HepG2 (cell line): ENCODE data around the gene EIF5. TPM values are rescaled to one million over a fixed set of nuclear protein-coding genes. Genes with fewer than 3 reads are reported as not detected.
A peak's percentile ranks its signal among the peaks of the same experiment; 100 is the strongest.

Source experiments
- BCL6 ChIP-seq: IDR thresholded peaks from 2 replicates; pipeline ENCODE4 v1.6.1; 2016; ENCODE audit warnings: missing genetic modification reagents, missing compliant biosample characterization
- BORCS8-MEF2B ChIP-seq: sonication (generic); formaldehyde crosslinking; IDR thresholded peaks from 2 replicates; pipeline ENCODE4 v1.8.0; 2022; ENCODE audit warnings: mild to moderate bottlenecking, missing genetic modification reagents
- EHMT2 ChIP-seq: fragments of 200-600 bp; sonication (generic); IDR thresholded peaks from 2 replicates; pipeline ENCODE4 v1.7.0; 2017; ENCODE audit warnings: antibody characterized with exemption, low read depth, low read length, borderline replicate concordance
- KDM6A ChIP-seq: IDR thresholded peaks from 2 replicates; pipeline ENCODE4 v1.6.1; 2016; ENCODE audit warnings: low read depth
- LRRFIP1 ChIP-seq: sonication (generic); formaldehyde crosslinking; conservative IDR thresholded peaks from 2 replicates; pipeline ENCODE4 v1.4.0; 2020; ENCODE audit warnings: missing genetic modification reagents
- MAZ ChIP-seq, 2 experiments: sonication (generic) in 1 of 2; formaldehyde crosslinking in 1 of 2; IDR thresholded peaks; 2 replicates each; pipeline versions ENCODE4 v1.5.0 to v1.6.1; 2012 to 2020; ENCODE audit warnings: low read depth in 2 of 2, mild to moderate bottlenecking in 2 of 2, borderline replicate concordance in 1 of 2, improper control_type of control experiment in 1 of 2, low read length in 1 of 2, missing genetic modification reagents in 1 of 2, moderate library complexity in 1 of 2
- PTBP1 ChIP-seq: fragments of 200-400 bp; formaldehyde crosslinking; IDR thresholded peaks from 2 replicates; pipeline ENCODE4 v1.6.1; 2018; ENCODE audit warnings: low read length, low read depth; ENCODE audit not compliant: poor library complexity, severe bottlenecking
- SAP130 ChIP-seq: IDR thresholded peaks from 2 replicates; pipeline ENCODE4 v1.6.1; 2016; ENCODE audit warnings: low read depth
- SCMH1 ChIP-seq: sonication (generic); formaldehyde crosslinking; IDR thresholded peaks from 2 replicates; pipeline ENCODE4 v1.9.0; 2021; ENCODE audit warnings: missing genetic modification reagents, mild to moderate bottlenecking, borderline replicate concordance
- SETDB1 ChIP-seq: sonication (generic); formaldehyde crosslinking; IDR thresholded peaks from 2 replicates; pipeline ENCODE4 v1.5.1; 2020; ENCODE audit warnings: missing genetic modification reagents, mild to moderate bottlenecking, borderline replicate concordance
- SMAD3 ChIP-seq: sonication (generic); formaldehyde crosslinking; IDR thresholded peaks from 2 replicates; pipeline ENCODE4 v1.4.0; 2020; ENCODE audit warnings: missing genetic modification reagents
- SRY ChIP-seq: sonication (generic); formaldehyde crosslinking; IDR thresholded peaks from 2 replicates; pipeline ENCODE4 v1.8.0; 2022; ENCODE audit warnings: mild to moderate bottlenecking, missing genetic modification reagents
- TP53 ChIP-seq: sonication (generic); formaldehyde crosslinking; conservative IDR thresholded peaks from 2 replicates; pipeline ENCODE4 v1.4.0; 2020; ENCODE audit warnings: missing genetic modification reagents
- ZNF232 ChIP-seq: sonication (generic); formaldehyde crosslinking; IDR thresholded peaks from 2 replicates; pipeline ENCODE4 v1.4.0; 2020; ENCODE audit warnings: missing genetic modification reagents, borderline replicate concordance
- ZNF292 ChIP-seq: sonication (generic); formaldehyde crosslinking; IDR thresholded peaks from 2 replicates; pipeline ENCODE4 v1.8.1; 2022; ENCODE audit warnings: mild to moderate bottlenecking, low read depth, missing genetic modification reagents, borderline replicate concordance
- ZNF441 ChIP-seq: sonication (generic); formaldehyde crosslinking; IDR thresholded peaks from 2 replicates; pipeline ENCODE4 v1.7.0; 2021; ENCODE audit warnings: missing genetic modification reagents, borderline replicate concordance
- ZNF484 ChIP-seq: sonication (generic); formaldehyde crosslinking; IDR thresholded peaks from 2 replicates; pipeline ENCODE4 v1.5.1; 2020; ENCODE audit warnings: mild to moderate bottlenecking, low read depth, missing genetic modification reagents, borderline replicate concordance
- ZNF501 ChIP-seq: sonication (generic); formaldehyde crosslinking; IDR thresholded peaks from 2 replicates; pipeline ENCODE4 v1.5.1; 2020; ENCODE audit warnings: mild to moderate bottlenecking, moderate library complexity, missing genetic modification reagents
- ZNF749 ChIP-seq: sonication (generic); formaldehyde crosslinking; IDR thresholded peaks from 2 replicates; pipeline ENCODE4 v1.8.0; 2022; ENCODE audit warnings: mild to moderate bottlenecking, missing genetic modification reagents, moderate library complexity, borderline replicate concordance
- ZNF761 ChIP-seq: sonication (generic); formaldehyde crosslinking; conservative IDR thresholded peaks from 2 replicates; pipeline ENCODE4 v1.4.0; 2020; ENCODE audit warnings: mild to moderate bottlenecking, missing genetic modification reagents
- polyA plus RNA-seq, 8 experiments: library from polyadenylated mRNA; depleted of rRNA in 3 of 8; stranded (reverse) in 7 of 8; unstranded in 1 of 8; fragments of >200 nt; fragmentation: Illumina TruSeq in 4 of 8; extraction: Trizol in 4 of 8; gene quantifications; 2 replicates each; pipeline versions ENCODE4 v1.2.1 to v1.2.3, GENCODE V29; 2011 to 2016; ENCODE audit warnings: low read depth in 4 of 8, missing spikeins in 1 of 8, mixed read lengths in 1 of 8; ENCODE audit not compliant: insufficient read depth in 1 of 8
- total RNA-seq, 5 experiments: library from RNA; depleted of rRNA; stranded (reverse); fragments of >200 nt; fragmentation: Illumina TruSeq; extraction: Trizol; gene quantifications; 2 replicates each; pipeline ENCODE4 v1.2.3, GENCODE V29; 2016; ENCODE audit warnings: low read depth in 1 of 5
- TF ChIP-seq, protein P1 (sequence below): sonication (generic); formaldehyde crosslinking; IDR thresholded peaks from 2 replicates; pipeline ENCODE4 v1.4.0; 2020; ENCODE audit warnings: missing genetic modification reagents

The EIF5 gene
- total and polyA plus RNA-seq, 2 of the 13 experiments (the other 11 are each of a cell fraction or from before 2014, with no cell fraction given): 189 to 281 TPM

DNA sequence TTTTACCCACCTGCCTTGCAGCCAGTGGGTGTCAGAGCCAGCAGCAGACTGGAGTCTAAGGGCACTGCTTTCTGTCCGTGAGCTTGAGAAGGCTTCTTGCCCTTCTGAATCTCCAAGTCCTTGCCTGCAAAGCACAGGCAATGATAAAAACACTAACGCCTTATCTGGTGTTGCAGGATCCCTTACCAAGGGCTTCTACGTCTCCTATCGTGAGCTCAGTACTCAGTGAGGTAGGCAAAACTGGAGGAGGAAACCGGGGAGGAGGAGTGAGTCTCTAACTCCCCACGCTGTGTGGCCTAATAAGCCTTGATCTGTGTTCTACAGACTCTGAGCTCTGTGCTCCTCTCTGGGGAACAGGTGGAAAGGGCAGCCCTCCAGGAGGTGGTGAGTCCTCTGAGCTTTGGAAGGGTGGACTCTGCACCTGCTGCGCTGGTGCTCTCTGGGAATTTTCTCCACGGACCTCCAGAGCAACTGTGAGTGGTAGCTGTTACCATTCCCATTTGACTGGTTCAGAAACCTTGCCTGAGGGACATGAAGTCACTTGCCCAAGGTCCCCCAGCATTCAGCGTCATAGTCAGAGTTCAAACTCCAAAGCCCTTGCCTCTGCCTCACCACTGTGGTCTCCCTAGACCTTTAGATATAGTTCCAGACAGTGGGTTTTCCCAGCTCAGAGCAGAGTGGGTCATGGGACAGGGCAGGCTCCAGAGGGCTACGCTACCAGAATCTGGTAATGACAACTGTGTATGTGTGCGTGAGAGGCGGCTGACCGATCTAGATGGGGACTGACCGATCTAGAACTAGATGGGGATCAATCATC lies 44.2 kb downstream of the EIF5 start (continued):
- TF ChIP-seq, protein P1, sequence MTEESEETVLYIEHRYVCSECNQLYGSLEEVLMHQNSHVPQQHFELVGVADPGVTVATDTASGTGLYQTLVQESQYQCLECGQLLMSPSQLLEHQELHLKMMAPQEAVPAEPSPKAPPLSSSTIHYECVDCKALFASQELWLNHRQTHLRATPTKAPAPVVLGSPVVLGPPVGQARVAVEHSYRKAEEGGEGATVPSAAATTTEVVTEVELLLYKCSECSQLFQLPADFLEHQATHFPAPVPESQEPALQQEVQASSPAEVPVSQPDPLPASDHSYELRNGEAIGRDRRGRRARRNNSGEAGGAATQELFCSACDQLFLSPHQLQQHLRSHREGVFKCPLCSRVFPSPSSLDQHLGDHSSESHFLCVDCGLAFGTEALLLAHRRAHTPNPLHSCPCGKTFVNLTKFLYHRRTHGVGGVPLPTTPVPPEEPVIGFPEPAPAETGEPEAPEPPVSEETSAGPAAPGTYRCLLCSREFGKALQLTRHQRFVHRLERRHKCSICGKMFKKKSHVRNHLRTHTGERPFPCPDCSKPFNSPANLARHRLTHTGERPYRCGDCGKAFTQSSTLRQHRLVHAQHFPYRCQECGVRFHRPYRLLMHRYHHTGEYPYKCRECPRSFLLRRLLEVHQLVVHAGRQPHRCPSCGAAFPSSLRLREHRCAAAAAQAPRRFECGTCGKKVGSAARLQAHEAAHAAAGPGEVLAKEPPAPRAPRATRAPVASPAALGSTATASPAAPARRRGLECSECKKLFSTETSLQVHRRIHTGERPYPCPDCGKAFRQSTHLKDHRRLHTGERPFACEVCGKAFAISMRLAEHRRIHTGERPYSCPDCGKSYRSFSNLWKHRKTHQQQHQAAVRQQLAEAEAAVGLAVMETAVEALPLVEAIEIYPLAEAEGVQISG (CRISPR knock-in tag): no peak
- TF ChIP-seq TP53 (CRISPR knock-in tag) (no peak), SMAD3 (CRISPR knock-in tag) (no peak), MAZ (IDR thresholded peaks at IDR 0.05; ENCODE audit: borderline replicate concordance, low read depth, low read length) (no peak), MAZ (CRISPR knock-in tag; IDR thresholded peaks at IDR 0.05; ENCODE audit: low read depth) (no peak), ZNF484 (CRISPR knock-in tag) (no peak), ZNF232 (CRISPR knock-in tag) (no peak), SCMH1 (CRISPR knock-in tag) (no peak), KDM6A (CRISPR knock-in tag) (no peak), ZNF501 (CRISPR knock-in tag) (peak; percentile 39; the same call in 1 of the 2 replicates), PTBP1 (no peak), BCL6 (CRISPR knock-in tag) (peak; percentile 36; the same call in 1 of the 2 replicates), SRY (CRISPR knock-in tag) (no peak), ZNF749 (no peak), SETDB1 (CRISPR knock-in tag) (no peak), SAP130 (CRISPR knock-in tag) (peak; percentile 35; the same call in 1 of the 2 replicates), ZNF441 (CRISPR knock-in tag) (no peak), ZNF761 (CRISPR knock-in tag) (peak; percentile 67; the same call in 1 of the 2 replicates), EHMT2 (no peak), LRRFIP1 (CRISPR knock-in tag) (no peak), ZNF292 (CRISPR knock-in tag) (peak; percentile 74; the same call in 1 of the 2 replicates), BORCS8-MEF2B (CRISPR knock-in tag) (no peak)
